Occipital lobe (tissue), 2 donors: ENCODE data around the gene UBE2F. TPM values are rescaled to one million over a fixed set of nuclear protein-coding genes. Genes with fewer than 3 reads are reported as not detected.

Experiments
- DNase-seq: peaks from one replicate; lab custom pipeline; 2025; lab: John Stamatoyannopoulos, UW
- total RNA-seq: library from RNA; depleted of rRNA; stranded (reverse); fragments of >200 nt; gene quantifications from one replicate; pipeline ENCODE4 v1.2.3, GENCODE V29; 2014

The UBE2F gene
- total RNA-seq = 30.9 TPM

- DNase-seq = peak; percentile 95
Measured at GRCh38 chr2:237966565-237967462, at the start of gene UBE2F. Gene UBE2F, plus strand, starts transcription at chr2:237967014. Its CDS starts 6,094 bp downstream, at chr2:237973108.

- DNase-seq = no peak
Measured at GRCh38 chr2:237917696-237918374, 49.0 kb upstream of the UBE2F start.

- DNase-seq = no peak
Measured at GRCh38 chr2:237919593-237919992, 47.2 kb upstream of the UBE2F start.

- no peak for DNase-seq
Measured at GRCh38 chr2:237920673-237921072, 46.1 kb upstream of the UBE2F start.

GRCh38 chr2:237921967-237922492 is 44.8 kb upstream of the UBE2F start:
- DNase-seq = no peak

- DNase-seq = no peak
Measured at GRCh38 chr2:237922641-237923361, 44.0 kb upstream of the UBE2F start.

- DNase-seq = no peak
Measured at GRCh38 chr2:237923481-237924163, 43.2 kb upstream of the UBE2F start.

GRCh38 chr2:237924164-237924534 is 42.7 kb upstream of the UBE2F start:
- no peak for DNase-seq

- no peak for DNase-seq
Measured at GRCh38 chr2:237927135-237927534, 39.7 kb upstream of the UBE2F start.

GRCh38 chr2:237927986-237928385 is 38.8 kb upstream of the UBE2F start:
- DNase-seq = no peak

- no peak for DNase-seq
Measured at GRCh38 chr2:237929979-237930378, 36.8 kb upstream of the UBE2F start.

- no peak for DNase-seq
Measured at GRCh38 chr2:237931205-237931721, 35.6 kb upstream of the UBE2F start.

- no peak for DNase-seq
Measured at GRCh38 chr2:237932731-237933131, 34.1 kb upstream of the UBE2F start.

GRCh38 chr2:237934186-237934585 is 32.6 kb upstream of the UBE2F start:
- no peak for DNase-seq

- DNase-seq = no peak
Measured at GRCh38 chr2:237935740-237936452, 30.9 kb upstream of the UBE2F start.

- DNase-seq = no peak
Measured at GRCh38 chr2:237939251-237939650, 27.6 kb upstream of the UBE2F start.

- no peak for DNase-seq
Measured at GRCh38 chr2:237940828-237941227, 26.0 kb upstream of the UBE2F start.

- DNase-seq = no peak
Measured at GRCh38 chr2:237941239-237941638, 25.6 kb upstream of the UBE2F start.

GRCh38 chr2:237942513-237942899 is 24.3 kb upstream of the UBE2F start:
- DNase-seq = no peak

GRCh38 chr2:237943395-237944094 is 23.3 kb upstream of the UBE2F start:
- no peak for DNase-seq
